HG02571 (cell line): Measurements from ENCODE around the gene NOP10.

Experiments
- ATAC-seq: cut with Tn5 transposase; IDR thresholded peaks from one replicate; pipeline ENCODE4 v1.9.1; 2021; ENCODE audit warnings: mild to moderate bottlenecking, moderate library complexity; ENCODE audit not compliant: unreplicated experiment

The NOP10 gene

DNA sequence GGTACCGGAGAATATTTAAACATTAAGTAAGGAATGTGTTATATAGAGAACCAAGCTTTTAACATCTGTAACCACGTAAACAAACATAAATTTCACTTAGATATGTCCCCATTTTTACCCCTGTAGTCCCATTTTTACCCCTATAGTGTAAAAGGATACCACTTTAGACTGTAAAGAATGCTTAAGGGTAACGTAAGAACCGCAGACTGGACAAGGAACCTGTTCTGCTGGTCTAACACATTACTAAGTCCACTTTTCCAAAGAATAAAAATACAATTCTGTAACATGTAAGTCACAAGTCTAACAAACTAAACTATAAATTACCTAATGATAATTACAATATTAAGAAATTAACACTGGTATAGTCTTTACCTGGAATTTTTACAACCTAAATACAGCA, 8.3 kb downstream of the NOP10 start:
- no peak for ATAC-seq

DNA sequence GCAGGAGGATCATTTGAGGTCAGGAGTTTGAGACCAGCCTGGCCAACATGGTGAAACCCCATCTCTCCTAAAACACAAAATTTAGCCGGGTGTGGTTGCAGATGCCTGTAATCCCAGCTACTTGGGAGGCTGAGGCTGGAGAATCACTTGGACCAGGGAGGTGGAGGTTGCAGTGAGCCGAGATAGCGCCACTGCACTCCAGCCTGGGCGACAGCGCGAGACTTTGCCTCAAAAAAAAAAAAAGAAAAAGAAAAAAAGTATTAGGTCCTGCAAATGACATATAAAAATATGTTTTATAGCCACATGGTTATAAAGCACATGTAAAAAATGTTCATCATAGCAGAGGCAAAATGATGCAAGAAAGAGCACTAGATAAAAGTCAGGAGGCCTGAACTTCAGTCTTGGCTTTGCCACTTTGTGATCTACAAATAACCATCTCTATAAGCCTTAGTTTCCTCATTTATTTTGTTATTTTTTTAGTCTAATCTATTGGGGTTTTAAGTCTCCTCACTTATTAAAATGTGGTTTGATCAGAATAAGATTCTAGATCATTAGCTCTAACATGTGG, 10.3 kb downstream of the NOP10 start:
- ATAC-seq: no peak

DNA sequence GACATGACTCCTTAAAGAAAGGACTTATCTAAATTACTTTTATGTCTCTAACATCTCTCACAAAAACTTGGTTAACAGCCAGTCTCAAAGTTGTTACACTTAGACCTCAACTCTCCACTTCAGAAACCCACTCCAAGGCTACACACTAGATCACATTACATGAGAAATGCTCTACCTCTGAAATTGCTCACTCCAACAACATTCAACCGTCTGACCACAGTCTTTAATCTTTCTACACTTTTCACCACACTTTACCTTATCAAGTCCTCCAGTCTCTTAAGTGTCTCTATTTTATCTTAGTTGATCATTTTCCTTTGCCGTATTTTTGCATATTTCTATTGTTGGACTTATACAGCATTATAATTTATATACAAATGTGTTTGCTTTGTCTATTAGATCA, 11.1 kb downstream of the NOP10 start:
- ATAC-seq: no peak

GRCh38 chr15:34330279-34330678, 12.7 kb downstream of the NOP10 start:
- no peak for ATAC-seq

GRCh38 chr15:34329006-34329405, 13.9 kb downstream of the NOP10 start:
- ATAC-seq: no peak

DNA sequence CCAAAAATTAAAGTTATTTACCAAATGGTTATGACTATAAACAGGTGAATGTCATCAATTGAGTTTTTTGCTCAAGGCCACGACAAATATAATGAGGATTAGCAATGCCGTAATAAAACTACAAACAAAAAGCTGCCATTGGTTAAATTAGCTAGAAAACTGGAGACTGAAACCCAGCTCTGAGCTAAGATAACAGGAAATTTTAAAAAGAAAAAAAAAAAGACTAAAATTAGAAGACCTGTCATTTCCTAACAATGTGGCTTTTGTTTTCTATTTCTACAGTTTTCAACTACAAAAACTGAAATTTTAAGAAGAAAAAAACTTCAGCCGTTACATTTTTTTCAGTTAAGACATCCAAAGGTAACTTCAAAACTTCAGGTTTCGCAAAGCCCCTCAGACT, 15.0 kb downstream of the NOP10 start:
- ATAC-seq: no peak

- no peak for ATAC-seq
Measured at GRCh38 chr15:34325368-34325767, 17.6 kb downstream of the NOP10 start.

GRCh38 chr15:34324933-34325332, 18.0 kb downstream of the NOP10 start:
- no peak for ATAC-seq

DNA sequence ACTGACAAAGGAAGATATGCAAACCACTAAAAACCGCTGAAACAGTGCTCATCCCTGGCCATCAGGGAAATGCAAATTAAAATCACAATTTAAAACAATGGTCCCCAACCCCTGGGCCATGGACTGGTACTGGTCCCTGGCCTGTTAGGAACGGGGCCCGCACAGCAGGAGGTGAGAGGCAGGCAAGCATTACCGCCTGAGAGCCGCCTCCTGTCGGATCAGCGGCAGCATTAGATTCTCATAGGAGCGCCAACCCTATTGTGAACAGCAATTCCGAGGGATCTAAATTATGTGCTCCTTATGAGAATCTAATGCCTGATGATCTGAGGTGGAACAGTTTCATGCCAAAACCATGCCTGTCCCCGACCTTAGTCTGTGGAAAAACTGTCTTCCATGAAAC, 19.7 kb downstream of the NOP10 start:
- ATAC-seq: no peak

- peak; percentile 53 for ATAC-seq
Measured at GRCh38 chr15:34318277-34319079, 24.5 kb downstream of the NOP10 start.

GRCh38 chr15:34314491-34315490, 28.1 kb downstream of the NOP10 start:
- no peak for ATAC-seq

- no peak for ATAC-seq
Measured at GRCh38 chr15:34311563-34311962, 31.4 kb downstream of the NOP10 start.

DNA sequence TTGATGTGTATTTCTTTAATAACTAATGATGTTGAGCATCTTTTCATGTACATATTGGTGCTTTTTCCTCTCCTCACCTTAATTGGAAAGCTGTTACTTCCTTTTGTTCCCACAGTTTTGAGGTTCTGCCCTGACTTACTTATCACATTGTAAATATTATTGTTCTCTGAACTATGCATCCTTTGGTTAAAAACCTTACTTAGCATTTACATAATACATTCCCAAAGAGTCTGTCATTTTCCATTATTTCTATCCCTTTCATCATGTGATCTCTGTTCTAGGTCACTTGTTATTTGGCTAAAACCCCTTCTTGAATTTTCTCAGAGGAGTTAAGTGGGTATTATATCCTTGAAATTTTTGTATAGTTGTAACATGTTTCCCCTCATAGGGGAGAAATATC, 38.3 kb downstream of the NOP10 start:
- ATAC-seq: no peak

GRCh38 chr15:34301058-34301457, 41.9 kb downstream of the NOP10 start:
- ATAC-seq: no peak

DNA sequence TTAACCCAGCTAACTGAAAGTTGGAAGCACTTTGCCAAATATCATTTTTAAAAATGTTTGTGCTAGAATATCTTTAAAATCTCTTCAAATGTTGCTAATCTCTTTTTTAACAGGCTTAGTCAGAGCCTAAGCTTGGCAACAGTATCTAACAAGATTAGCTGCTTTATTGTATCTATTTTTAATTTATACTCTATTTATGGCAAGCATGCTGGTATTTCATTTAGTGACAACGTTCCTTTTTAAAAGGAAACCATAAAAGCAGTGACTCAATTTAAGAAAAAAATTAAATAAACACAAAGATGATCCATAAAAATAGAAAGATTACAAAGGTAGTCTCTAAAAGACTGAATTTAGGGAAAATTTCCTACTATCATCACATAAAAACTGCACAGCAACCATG, 45.9 kb downstream of the NOP10 start:
- no peak for ATAC-seq

- no peak for ATAC-seq
Measured at GRCh38 chr15:34292621-34293020, 50.3 kb downstream of the NOP10 start.
